Measurements from ENCODE around the gene PKNOX2.

Gene PKNOX2

GRCh38 chr11:125381499-125382044, 217.0 kb downstream of the PKNOX2 start:
- DNase-seq (ENCODE audit: low spot score): no peak

DNA sequence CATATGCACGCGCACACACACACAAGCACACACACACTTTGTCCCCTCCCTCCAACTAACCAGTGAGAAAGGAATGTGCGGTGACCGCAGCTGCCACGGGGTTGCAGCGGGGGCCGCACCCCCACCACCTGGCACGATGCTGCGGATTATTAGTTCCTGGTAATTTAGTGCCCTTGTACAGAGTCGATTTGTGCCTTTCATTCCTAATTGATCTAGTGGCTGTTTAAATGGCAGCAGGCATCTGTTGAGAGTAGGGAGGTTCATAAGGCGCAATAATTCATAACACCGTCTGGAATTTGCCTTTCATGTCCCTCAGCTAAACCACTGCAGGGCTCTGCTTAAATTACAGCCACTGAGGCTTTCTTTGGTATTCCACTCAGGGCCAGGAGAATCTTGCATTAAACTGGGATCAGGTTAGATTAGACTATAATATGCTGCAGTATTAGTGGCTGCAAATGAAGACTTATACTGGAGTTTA, 217.8 kb downstream of the PKNOX2 start:
- DNase-seq (ENCODE audit: low spot score): no peak

DNA sequence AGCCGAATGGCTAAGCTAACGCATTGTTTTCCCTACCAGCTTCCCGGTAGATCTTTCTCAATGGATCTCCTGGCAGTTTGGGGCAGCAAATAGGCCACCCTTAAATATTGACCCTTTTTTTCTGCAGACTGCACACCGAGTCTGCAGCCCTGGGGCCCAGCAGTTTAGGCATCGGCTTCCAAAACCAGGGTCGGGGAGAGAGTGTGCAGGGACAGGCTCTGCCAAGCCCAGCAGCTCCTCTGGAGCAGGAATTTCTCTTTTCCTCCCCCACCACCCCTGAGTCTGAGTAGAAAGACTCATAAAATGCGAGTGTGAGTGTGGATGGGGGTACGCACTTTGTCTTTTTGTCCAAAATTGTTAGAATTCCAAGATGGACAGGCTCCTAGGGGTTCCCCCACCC, 218.3 kb downstream of the PKNOX2 start:
- no peak for DNase-seq (ENCODE audit: low spot score)

- no peak for DNase-seq (ENCODE audit: low spot score)
Measured at GRCh38 chr11:125384825-125385224, 220.3 kb downstream of the PKNOX2 start.

- no peak for DNase-seq (ENCODE audit: low spot score)
Measured at GRCh38 chr11:125387901-125388300, 223.3 kb downstream of the PKNOX2 start.

GRCh38 chr11:125388611-125389010, 224.1 kb downstream of the PKNOX2 start:
- DNase-seq (ENCODE audit: low spot score): no peak

- DNase-seq (ENCODE audit: low spot score): no peak
Measured at GRCh38 chr11:125389339-125390166, 225.0 kb downstream of the PKNOX2 start.

GRCh38 chr11:125390946-125391345, 226.4 kb downstream of the PKNOX2 start:
- DNase-seq (ENCODE audit: low spot score): no peak

- no peak for DNase-seq (ENCODE audit: low spot score)
Measured at GRCh38 chr11:125393331-125393730, 228.8 kb downstream of the PKNOX2 start.

DNA sequence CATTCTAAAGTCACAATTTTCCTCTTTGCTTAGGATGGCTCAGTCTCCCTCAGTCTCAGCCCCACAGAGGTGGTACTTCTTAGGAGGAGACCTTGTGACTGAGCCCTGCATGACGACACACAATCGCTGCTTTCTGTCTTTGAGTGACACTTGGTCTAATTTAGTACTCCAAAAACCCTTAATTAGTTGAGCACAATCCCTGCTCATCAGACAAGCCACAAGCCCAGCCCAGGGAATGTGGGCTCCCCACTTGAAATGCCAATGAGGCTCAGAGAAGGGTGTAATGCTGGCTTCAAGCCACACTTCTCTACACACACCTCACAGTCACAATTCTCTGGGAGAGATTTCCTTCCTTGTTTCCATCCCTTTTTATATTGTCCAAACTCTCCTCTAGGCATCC, 229.7 kb downstream of the PKNOX2 start:
- no peak for DNase-seq (ENCODE audit: low spot score)

- no peak for DNase-seq (ENCODE audit: low spot score)
Measured at GRCh38 chr11:125397421-125397820, 232.9 kb downstream of the PKNOX2 start.

DNA sequence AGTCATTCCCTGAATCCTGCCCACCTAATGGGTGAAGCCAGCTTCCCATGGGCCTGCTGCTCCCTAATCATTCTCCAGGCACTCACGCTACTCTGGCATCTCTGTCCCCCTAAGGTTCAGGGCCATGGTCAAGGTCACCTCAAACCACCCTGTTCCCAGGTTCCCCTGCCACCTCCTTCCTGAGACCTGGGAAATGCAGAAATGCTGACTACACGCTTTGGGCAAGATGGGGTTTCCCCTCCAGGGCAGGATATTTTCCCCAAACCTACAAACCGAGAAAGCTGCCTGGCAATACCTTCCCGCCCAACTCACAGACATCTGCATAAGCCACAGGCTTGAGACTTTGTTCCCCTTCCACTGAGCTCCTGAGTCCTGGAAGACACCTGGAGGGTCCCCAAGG, 233.9 kb downstream of the PKNOX2 start:
- DNase-seq (ENCODE audit: low spot score): no peak

- DNase-seq (ENCODE audit: low spot score): no peak
Measured at GRCh38 chr11:125398994-125399640, 234.6 kb downstream of the PKNOX2 start.

- no peak for DNase-seq (ENCODE audit: low spot score)
Measured at GRCh38 chr11:125399945-125400344, 235.4 kb downstream of the PKNOX2 start.

- DNase-seq (ENCODE audit: low spot score): no peak
Measured at GRCh38 chr11:125401235-125401634, 236.7 kb downstream of the PKNOX2 start.

DNA sequence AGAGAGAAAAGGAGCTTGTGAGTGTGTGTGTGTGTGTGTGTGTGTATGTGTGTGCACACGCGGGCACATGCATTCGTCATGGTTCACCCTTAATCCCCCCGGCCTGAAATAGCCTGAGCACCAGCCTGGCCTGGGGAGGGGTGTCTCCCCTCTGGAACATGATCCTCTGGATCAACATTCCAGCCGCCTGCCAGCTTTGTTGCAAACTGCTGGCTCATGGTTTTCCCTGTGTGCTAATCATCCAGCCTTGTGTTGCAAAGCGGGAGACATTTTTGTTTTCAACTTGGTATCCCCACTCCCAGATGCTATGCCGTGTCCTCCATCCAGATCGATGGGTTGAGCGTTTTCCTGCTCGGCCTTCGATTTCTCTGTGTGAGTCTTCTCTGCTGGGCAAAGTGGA, 237.2 kb downstream of the PKNOX2 start:
- peak; percentile 60 for DNase-seq (ENCODE audit: low spot score)

DNA sequence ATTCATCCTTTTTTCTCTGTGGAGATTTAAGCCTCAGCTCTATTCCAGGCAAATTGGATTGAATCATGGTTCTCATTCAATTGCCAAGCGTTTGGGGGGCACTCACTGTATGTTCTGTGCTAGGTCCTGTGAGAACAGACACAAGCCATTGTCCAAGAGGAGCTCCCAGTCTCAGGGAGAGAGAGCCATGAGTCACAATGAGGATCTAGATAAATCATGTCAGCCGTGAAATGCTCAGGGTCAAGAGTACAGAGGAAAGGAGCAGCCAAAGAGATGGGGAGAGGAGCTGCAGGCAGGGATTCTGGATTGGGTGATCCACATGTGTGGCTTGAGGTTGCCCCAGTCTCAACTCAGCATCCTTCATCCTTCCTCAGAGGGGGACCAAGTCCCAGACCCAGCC, 237.9 kb downstream of the PKNOX2 start:
- no peak for DNase-seq (ENCODE audit: low spot score)

GRCh38 chr11:125404157-125404810, 239.7 kb downstream of the PKNOX2 start:
- no peak for DNase-seq (ENCODE audit: low spot score)

- DNase-seq (ENCODE audit: low spot score): peak; percentile 88
Measured at GRCh38 chr11:125404811-125405790, 240.6 kb downstream of the PKNOX2 start.

- DNase-seq (ENCODE audit: low spot score): no peak
Measured at GRCh38 chr11:125407046-125407445, 242.5 kb downstream of the PKNOX2 start.

GRCh38 chr11:125408311-125408711, 243.8 kb downstream of the PKNOX2 start:
- no peak for DNase-seq (ENCODE audit: low spot score)

All from iPS-NIHi11 (cell line).